Kidney glomerular epithelial cell (primary cell): ENCODE results near the gene KCNK6.

ENCODE experiments used
- DNase-seq: peaks from one replicate; lab custom pipeline; 2025; lab: John Stamatoyannopoulos, UW

The KCNK6 gene

DNA sequence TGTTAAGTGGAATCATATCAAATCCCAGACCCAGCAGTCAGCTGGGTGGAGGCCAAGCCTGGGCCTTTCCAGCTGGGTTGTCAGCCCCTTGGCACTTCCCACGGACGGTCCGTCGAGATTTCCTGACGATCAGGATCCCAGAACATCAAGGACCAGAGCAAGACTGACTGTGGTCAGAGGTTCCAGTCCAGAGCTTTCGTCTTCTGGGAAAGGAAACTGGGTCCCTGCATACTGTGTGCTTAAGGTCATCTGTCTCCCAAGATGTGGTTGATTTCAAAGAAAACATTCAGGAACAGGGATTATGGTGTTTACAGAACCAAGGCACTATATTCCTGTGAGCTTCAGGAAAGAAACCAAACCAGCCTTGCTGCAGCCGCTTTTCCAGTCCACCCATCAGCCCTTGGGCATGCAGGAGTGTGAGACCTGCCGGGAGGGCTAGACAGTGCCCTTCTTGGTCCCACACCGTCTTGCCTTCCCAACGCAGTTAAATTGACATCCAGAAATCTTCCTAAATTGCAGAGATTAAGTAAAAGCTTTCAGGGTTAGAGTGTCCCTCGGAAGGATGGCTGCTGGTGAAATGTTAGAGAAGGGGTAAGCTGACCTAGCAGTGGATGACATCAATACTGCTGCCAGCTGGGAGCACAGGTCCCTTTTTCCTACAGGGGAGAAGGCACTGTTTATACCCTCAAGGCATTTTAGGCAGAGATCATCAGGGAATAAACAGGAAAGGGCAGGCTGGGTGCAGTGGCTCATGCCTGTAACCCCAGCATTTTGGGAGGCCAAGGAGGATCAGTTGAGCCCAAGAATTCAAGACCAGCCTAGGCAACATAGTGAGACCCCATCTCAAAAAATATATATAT lies 20.6 kb upstream of the KCNK6 start:
- peak; percentile 58 for DNase-seq

DNA sequence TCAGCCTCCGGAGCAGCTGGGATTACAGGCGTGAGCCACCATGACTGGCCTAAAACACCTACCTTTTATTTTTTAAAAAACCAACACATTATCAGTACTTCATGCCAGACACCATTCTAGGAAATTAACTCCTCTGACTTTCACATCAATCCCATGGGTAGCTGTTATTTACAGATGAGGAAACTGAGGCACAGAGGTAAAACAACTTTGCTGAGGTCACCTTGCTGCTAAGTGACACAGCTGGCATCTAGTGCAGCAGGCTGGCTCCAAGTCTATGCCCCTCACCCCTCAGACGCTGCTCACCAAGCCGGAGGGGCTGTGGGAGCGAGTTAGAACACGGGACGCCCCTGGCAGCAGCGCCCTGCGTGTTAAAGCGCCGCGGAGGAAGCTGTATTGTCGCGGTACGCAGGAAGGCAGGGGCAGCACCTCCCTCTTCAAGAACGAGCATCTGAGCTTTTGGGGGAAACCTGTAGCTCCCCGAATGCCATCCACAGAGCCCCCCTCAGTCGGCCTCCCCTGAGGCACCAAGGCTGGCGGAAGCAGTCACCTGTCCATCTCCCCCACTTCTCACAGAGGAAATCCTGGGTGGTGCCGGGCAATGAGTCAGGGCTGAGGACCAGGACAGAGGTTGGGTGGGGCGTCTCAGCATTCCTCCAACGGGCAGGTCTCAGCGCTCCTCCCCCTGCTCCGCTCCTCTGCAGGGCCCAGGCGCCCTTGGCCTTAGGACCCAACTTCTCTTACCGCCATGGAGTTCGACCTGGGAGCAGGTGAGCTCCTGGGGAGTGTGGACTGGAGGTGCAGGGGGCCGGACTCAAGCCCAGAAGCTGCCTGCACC lies 15.9 kb upstream of the KCNK6 start, which contains the start of gene C19orf33:
Gene C19orf33, plus strand, starts transcription at position 735 of the 835 bp plus-strand sequence. Its CDS starts 11 bp downstream, at position 746.
- peak; percentile 75 for DNase-seq

GRCh38 chr19:38304352-38304865 lies 15.2 kb upstream of the KCNK6 start:
- no peak for DNase-seq

GRCh38 chr19:38304866-38305429 lies 14.7 kb upstream of the KCNK6 start:
- DNase-seq: peak; percentile 65

DNA sequence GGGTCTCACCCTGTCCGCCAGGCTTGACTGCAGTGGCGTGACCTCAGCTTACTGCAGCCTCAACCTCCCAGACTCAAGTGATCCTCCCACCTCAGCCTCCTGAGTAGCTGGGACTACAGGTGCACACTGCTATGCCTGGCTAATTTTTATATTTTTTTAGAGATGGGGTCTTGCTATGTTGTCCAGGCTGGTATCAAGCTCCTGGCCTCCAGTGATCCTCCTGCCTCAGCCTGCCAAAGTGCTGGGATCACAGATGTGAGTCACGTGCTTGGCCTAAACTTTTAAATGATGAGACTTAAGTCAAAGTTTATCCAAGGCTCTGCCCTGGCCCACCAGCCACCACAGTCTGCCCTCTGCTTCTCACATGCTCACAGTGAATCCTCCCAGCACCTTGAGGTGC lies 13.4 kb upstream of the KCNK6 start:
- DNase-seq: no peak

- DNase-seq: no peak
Observed at GRCh38 chr19:38307076-38307475, 12.6 kb upstream of the KCNK6 start.

DNA sequence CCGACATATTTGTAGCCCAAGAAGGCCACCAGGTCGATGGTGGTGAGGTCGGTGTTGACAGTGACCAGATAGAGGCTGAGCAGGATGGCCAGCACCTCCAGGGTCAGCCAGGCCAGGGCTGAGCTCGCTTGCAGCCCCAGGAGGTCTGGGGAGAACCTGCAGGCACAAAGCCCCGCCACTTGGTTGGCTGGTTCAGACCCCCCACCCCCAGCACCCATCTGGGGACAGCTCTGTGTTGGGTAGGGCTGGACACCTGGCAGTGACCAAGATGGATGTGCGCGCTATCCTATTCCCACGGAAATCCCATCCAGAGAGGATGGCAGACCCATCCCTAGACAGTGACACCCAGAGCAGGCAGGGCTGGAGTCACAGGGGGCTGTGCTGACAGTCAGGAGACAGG lies 12.0 kb upstream of the KCNK6 start:
- DNase-seq: no peak

GRCh38 chr19:38308006-38308766 lies 11.5 kb upstream of the KCNK6 start:
- no peak for DNase-seq

DNA sequence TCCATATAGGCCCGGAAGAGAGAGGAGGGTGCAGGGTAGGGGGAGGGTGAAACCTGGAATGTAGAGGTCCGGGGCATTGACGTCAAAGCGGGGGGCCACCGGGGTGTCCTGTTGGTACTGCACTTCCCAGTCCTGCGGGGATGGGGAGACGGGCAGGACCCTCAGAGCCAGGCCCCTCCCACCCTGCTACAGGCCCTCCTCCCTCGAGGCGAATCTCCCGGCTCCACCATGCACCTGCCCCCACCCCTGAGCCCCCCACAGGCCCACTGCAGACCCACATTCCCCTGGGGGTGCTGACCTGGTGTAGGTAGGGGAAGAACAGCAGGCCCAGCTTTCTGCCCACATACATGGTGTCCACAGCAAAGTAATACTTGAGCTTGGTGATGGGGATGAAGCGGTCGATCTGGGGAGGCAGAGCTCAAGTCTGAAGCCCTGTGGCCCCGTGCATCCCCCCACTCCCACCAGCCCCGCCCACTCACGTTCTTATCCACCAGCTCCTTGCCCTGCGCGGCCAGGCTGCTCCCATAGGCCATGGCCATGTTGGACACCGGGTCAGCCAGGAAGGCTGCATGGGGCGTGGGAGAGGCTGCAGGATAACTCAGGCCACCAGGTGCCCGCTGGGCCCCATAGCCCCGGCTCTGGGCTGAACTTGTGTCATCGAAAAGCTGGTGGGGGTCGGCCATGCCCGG lies 10.6 kb upstream of the KCNK6 start:
- no peak for DNase-seq

DNA sequence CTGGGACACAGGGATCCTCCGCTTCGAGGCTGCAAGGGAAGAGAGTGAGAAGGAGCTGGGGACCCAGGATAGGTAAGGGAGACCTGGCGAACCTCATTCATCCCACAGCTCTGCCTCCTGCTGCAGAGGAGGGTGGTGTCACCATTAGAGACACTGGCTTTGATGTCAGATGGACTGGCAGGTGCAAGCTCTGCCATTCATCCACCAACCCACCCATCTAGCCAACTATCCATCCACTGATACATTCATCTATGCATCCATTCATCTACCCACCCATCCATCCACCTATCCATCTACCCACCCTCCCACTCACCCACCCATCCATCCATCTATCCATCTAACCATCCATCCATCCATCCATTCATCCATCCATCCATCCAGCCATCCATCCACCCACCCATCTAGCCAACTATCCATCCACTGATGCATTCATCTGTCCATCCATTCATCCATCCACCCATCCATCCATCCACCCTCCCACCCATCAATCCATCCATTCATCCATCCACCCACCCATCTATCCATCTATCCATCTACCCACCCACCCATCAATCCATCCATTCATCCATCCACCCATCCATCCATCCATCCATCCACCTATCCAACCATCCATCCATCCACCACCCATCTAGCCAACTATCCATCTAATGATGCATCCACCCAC lies 9.9 kb upstream of the KCNK6 start:
- DNase-seq: no peak

GRCh38 chr19:38310279-38310670 lies 9.4 kb upstream of the KCNK6 start:
- no peak for DNase-seq

DNA sequence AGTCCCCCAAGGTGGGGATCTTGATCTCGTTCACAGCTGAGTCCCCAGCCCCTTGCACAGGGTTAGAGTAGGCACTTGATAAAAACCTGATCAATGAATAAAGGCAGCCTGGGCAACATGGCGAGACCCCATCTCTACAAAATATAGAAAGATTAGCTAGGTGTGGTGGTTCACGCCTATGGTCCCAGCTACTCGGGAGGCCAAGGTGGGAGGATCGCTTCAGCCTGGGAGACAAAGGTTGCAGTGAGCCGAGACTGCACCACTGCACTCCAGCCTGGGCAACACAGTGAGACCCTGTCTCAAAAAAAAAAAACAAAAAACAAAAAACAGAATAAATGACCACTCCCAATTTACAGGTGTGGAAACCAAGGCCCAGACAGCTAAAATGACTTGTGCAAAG lies 8.7 kb upstream of the KCNK6 start:
- DNase-seq: no peak

- DNase-seq: peak; percentile 96
Observed at GRCh38 chr19:38315657-38316476, 3.8 kb upstream of the KCNK6 start, which contains the start of gene YIF1B. YIF1B (minus strand) TSS chr19:38315947; CDS start chr19:38315917, 30 bp downstream.

- no peak for DNase-seq
Observed at GRCh38 chr19:38316477-38317067, 3.1 kb upstream of the KCNK6 start.

DNA sequence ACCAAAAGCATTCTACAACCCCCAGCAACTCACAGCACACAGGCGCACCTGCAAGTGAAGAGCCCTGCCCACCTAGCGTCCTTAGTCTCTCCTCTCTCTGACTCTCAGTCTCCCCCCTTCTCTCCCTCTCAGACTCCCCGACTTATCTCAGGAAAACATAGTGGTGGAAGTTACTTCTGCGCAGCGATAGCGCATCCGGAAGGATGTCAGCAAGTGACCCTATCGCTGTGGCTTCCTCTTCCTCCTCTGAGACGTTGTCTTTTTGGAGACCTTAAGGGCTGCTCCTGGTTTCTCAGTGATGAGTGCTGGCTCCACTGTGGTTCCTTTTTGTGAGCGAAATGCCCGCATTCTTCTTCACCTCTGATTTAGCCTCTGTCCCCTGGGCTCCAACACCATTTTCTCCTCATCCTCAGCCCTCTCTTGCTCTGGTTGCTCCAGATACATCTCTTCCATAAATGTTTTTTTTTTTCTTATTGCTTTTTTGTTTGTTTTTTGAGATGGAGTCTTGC lies 2.5 kb upstream of the KCNK6 start:
- DNase-seq: no peak

- no peak for DNase-seq
Observed at GRCh38 chr19:38318660-38319059, 985 bp upstream of the KCNK6 start.

- no peak for DNase-seq
Observed at GRCh38 chr19:38320969-38321339, 1.3 kb downstream of the KCNK6 start.

GRCh38 chr19:38321646-38322196 lies 2.1 kb downstream of the KCNK6 start:
- no peak for DNase-seq

GRCh38 chr19:38323291-38323690 lies 3.6 kb downstream of the KCNK6 start:
- no peak for DNase-seq
